Erythroblast (primary cell): ENCODE results near the gene IFNA14.
"Not testable (repeated sequence)": the region's sequence is repeated elsewhere in the genome, so short reads cannot be mapped to it uniquely, and the experiment has no call there.

Experiments
- GATA1 ChIP-seq: IDR thresholded peaks from 2 replicates; pipeline ENCODE4 v1.6.1; 2011; ENCODE audit warnings: low read depth, mild to moderate bottlenecking, control low read depth, low read length, moderate library complexity
- POLR2A ChIP-seq: IDR thresholded peaks from 2 replicates; pipeline ENCODE4 v1.6.1; 2011; ENCODE audit warnings: mild to moderate bottlenecking, low read length

GRCh38 chr9:21207043-21207442 is 32.8 kb downstream of the IFNA14 start, which contains the start of gene IFNA10:
- not testable (repeated sequence) for TF ChIP-seq POLR2A, GATA1
